ENCODE data around the gene LGMN.

The LGMN gene

DNA sequence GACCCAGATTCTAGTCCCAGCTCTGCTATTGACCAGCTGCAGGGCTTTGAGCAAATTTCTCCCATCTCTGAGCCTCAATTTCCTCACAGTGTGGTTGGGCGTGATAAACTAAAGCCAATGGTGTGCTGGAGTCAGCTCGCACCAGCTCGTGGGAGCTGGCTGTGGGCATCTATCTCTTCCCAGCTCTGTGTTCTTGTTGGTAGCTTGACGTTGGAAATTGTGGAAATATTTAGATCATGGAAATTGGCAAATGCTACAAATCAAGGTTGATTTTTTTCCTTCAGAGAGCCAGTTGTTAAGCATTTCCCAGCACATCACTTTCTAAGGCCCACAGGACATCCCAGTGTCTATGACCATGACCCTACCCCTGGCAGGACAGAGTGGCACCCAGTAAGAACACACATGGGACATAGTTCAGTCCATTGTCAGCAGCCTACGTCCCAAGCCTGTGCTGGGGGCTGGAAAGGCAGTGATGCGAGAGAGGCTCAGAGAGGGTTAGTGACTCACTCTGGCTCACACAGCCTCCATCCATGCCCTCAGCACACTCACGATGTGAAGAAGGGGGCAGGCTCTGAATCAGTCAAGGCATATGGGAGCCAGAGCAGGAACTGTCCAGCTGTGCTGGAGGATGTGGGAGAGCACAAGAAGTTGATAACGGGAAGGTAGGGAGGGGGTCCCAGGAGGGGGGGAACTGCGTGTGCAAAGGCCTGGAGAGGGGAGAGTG is 77.6 kb downstream of the LGMN start:
- no peak for DNase-seq

DNA sequence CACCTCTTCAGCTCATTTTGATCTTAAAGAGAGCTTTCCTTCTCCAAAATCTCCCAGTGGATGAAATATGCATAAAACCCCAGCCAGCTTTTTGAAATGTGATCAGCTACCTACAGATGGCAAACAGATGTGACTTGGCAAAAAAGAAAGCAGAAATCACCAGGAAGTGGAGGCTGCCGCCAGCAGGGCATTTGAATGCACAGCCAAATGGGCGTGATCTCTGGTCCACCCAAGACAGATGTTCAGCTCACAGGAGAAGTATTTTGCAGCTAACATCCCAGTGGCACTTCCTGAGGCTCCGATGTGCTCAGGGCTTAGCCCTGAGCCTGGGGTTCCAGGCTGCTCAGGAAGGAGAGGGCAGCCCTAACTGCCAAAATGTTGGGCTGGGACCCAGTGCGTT is 78.3 kb downstream of the LGMN start:
- no peak for DNase-seq

GRCh38 chr14:92668276-92668973 is 80.0 kb downstream of the LGMN start:
- DNase-seq: no peak

DNA sequence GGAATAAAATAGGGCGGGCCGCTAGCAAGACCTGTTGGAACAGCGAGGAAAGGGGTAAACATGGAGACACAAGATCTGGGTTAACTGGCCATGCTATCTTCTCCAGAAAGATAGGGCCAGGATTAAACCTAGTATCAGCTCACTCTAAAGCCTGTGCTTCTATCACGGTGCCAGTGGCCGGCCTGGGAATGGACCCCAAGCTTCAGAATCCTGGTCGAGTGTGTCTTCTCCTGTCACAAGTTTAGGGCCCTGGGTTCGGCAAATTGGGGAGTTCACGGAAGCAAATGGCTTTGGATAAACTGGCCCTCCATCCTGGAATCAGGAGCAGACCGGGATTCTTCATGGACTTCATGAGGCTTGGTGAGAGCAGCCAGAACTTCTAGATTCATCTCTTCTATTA is 82.2 kb downstream of the LGMN start:
- no peak for DNase-seq

GRCh38 chr14:92665661-92666110 is 82.7 kb downstream of the LGMN start:
- DNase-seq: no peak

DNA sequence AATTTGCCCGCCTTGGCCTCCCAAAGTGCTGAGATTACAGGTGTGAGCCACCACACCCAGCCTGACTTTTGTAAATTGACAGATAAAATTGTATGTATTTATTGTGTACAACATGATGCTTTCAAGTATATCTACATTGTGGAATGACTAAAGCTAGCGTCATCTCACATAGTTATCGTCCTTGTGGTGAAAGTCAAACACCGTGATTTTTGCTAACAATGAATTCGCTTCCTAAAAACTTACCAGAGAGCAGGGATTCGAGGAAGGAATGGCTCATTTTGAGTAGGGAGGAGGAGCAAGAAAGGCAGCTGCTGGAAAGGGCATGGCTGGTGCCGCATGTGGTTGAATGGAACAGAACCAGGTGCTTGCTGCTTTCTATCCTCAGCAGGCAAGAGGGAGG is 85.4 kb downstream of the LGMN start:
- no peak for DNase-seq

- DNase-seq: no peak
Observed at GRCh38 chr14:92660571-92660970, 87.9 kb downstream of the LGMN start.

- DNase-seq: no peak
Observed at GRCh38 chr14:92659765-92660561, 88.5 kb downstream of the LGMN start.

DNA sequence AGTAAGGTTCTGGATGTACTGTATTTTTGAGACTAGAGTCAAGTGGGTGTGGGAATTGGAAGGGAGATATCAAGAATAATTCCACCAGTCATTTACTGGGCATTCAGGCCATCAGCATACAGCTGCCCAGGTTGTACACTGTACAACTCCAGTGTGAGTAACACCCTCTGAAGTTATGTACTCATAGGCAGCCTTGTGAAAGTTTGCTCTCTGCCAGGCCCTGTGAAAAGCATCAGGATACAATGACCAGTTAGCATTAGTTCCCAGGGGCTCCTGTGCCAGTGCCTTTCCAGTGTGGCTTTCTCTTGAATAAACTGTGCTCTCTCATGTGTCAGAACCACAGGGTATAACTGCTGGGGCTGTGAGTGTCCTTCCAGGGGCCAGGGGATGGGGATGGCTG is 89.7 kb downstream of the LGMN start:
- DNase-seq: no peak

GRCh38 chr14:92658160-92658559 is 90.3 kb downstream of the LGMN start:
- no peak for DNase-seq

GRCh38 chr14:92657457-92658142 is 90.8 kb downstream of the LGMN start:
- DNase-seq: no peak

DNA sequence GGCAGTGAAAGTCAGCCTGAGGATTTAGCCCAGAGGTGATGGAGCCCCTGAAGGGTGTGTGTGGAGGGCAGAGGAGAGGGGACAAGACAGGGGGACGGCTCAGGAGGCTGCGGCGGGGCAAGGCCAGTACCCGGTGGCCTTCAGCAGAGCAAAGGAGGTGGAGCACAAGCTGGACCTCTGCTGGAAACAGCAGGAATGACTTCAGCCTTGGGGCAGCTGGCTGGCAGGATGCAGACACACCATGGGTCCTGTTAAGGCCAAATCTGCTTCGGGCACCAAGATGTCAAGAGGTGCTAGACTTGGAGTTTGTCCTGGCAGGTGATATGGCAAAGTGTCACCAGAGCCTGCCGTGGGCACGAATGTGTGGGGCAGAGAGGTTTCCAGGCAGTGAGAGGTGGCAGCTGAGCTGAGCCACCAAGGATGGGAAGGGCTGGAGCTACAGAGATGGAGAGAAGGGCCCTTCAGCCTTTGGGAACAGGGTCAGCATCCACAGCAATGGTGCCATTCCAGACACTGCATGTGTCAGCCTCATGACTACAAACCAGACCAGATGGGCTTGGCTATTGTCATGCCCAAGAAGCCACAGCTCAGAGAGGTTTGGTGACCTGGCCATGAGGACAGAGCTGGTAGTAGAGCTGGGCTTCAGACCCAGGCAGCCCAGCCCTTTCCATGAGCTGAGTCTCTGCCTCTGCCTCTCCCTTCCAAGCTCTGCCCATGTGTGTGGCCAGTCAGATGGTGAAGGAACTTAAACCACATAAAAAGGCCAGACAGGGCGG is 91.9 kb downstream of the LGMN start:
- DNase-seq: no peak

- no peak for DNase-seq
Observed at GRCh38 chr14:92655419-92656201, 92.8 kb downstream of the LGMN start.

- no peak for DNase-seq
Observed at GRCh38 chr14:92654239-92654901, 94.1 kb downstream of the LGMN start.

Data from amniotic stem cell (primary cell).